ENCODE data around the gene ANKRD36C.
"Not testable (repeated sequence)": the region's sequence is repeated elsewhere in the genome, so short reads cannot be mapped to it uniquely, and the experiment has no call there.

Gene ANKRD36C

GRCh38 chr2:95799147-95799889, 192.3 kb downstream of the ANKRD36C start:
- DNase-seq, result not testable (repeated sequence)
- peak; percentile 9 for ATAC-seq

GRCh38 chr2:95796249-95797099, 195.2 kb downstream of the ANKRD36C start:
- not testable (repeated sequence) for ATAC-seq

GRCh38 chr2:95793970-95794369, 197.7 kb downstream of the ANKRD36C start:
- DNase-seq, ATAC-seq: not testable (repeated sequence)

More at GRCh38 chr2:95796249-95797099, 195.2 kb downstream of the ANKRD36C start:
- DNase-seq, result not testable (repeated sequence)

- not testable (repeated sequence) for DNase-seq
- peak; percentile 20 for ATAC-seq
Measured at GRCh38 chr2:95790180-95790579, 201.4 kb downstream of the ANKRD36C start.

- ATAC-seq, DNase-seq: not testable (repeated sequence)
Measured at GRCh38 chr2:95789385-95789784, 202.2 kb downstream of the ANKRD36C start.

- not testable (repeated sequence) for DNase-seq, ATAC-seq
Measured at GRCh38 chr2:95788642-95789041, 203.0 kb downstream of the ANKRD36C start.
